ENCODE results near the gene ZNF132. TPM values are rescaled to one million over a fixed set of nuclear protein-coding genes. Genes with fewer than 3 reads are reported as not detected.
"Not testable (repeated sequence)": the region's sequence is repeated elsewhere in the genome, so short reads cannot be mapped to it uniquely, and the experiment has no call there.

The ZNF132 gene
- total RNA-seq: 10 to 100 TPM in 1 of 6 donors, 1 to 10 TPM in 5; 3.5 to 18.9 (median 5.0) TPM

DNA sequence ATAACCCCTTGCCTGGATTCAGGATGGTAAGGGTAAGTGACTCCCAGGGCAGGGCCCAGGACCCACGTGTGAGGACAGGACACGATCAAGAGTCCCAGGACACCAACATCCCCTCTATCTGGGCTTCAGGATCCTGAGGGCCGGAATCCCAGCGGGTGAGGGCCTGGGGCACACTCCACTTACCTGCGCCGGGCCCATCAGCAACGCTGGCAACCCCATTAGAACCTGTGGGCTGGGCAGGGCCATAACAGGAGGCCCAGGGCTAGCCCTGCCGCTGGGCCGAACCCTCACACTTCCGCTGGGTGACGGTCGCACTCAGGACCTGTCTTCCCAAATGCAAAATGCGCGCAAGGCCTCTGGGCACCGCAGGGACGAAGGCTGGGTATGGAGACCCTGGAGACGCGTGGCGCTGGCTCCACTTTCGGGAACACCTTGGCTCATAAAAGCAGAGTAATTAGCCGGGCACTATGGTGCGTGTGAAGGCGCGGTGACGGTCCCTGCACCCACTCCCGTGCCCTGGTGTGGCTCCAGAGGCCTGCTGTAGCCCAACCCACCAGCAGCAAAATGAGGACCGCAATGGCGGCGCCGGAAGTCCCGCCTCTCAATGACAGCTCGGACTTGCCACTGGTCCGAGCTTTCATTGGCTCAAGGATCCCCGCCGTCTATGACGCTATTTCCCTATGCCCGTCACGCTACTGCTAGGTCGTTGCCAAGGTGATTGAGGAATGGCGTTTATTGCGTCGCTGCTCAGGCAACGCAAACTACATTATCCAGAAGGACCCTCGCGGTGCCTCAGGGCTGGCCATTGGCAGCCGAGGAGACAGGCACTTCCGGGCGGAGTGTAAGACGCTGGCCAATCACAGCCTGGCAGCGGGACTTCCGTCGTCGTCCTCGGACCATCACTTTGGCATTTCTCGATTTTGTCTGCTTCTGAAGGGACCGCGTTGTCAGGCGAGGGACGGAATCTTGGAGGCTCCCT is at the start of gene ZNF132:
Gene ZNF132, minus strand, starts transcription at position 578 of the 979 bp plus-strand sequence. Its CDS starts 332 bp downstream, at position 246.
- H3K27me3 ChIP-seq: no peaks in the 10 kb centered on the region
- H3K9me3 ChIP-seq: peaks cover 20 to 45% (median 36%) of the 10 kb centered on the region in 4 donors
- DNase-seq (peak; percentile 95 to 99), ATAC-seq (ENCODE audit: low FRiP score in 2 of 2) (peak; percentile 97 to 98)
- H3K36me3 ChIP-seq: peaks cover 8 to 29% (median 25%) of the 10 kb centered on the region in 4 donors
- peak within 1 kb of the TSS; percentile 59 to 85 (median 72) for H3K4me3 ChIP-seq
- WGBS, 2 donors: 8 to 11% methylated on average over 16 to 54 of the region's 59 CpGs
- H3K27ac ChIP-seq: peak within 1 kb of the TSS; percentile 76 to 85 (median 82)
- H3K4me1 ChIP-seq: peaks cover 12 to 20% (median 16%) of the 10 kb centered on the region in 4 donors
- TF ChIP-seq, protein P1, sequence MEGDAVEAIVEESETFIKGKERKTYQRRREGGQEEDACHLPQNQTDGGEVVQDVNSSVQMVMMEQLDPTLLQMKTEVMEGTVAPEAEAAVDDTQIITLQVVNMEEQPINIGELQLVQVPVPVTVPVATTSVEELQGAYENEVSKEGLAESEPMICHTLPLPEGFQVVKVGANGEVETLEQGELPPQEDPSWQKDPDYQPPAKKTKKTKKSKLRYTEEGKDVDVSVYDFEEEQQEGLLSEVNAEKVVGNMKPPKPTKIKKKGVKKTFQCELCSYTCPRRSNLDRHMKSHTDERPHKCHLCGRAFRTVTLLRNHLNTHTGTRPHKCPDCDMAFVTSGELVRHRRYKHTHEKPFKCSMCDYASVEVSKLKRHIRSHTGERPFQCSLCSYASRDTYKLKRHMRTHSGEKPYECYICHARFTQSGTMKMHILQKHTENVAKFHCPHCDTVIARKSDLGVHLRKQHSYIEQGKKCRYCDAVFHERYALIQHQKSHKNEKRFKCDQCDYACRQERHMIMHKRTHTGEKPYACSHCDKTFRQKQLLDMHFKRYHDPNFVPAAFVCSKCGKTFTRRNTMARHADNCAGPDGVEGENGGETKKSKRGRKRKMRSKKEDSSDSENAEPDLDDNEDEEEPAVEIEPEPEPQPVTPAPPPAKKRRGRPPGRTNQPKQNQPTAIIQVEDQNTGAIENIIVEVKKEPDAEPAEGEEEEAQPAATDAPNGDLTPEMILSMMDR (IDR thresholded peaks at IDR 0.05): peak in 2 of 6 experiments; percentile 4 to 5
- TF ChIP-seq POLR2A (IDR thresholded peaks at IDR 0.05): peak in 1 of 4 donors; percentile 60
- peak; percentile 75 to 95 for TF ChIP-seq POLR2AphosphoS5 (IDR thresholded peaks at IDR 0.05)
- peak in 1 of 4 donors; percentile 51 for TF ChIP-seq EP300 (IDR thresholded peaks at IDR 0.05)

GRCh38 chr19:58484349-58484748 is 44.4 kb upstream of the ZNF132 start:
- not testable (repeated sequence) for H3K27me3 ChIP-seq; H3K27ac ChIP-seq; H3K4me3 ChIP-seq; H3K4me1 ChIP-seq; ATAC-seq (ENCODE audit: low FRiP score in 2 of 2); DNase-seq; H3K9me3 ChIP-seq
- WGBS, 2 donors: 84 to 89% methylated on average over 5 of the region's 5 CpGs
- peaks cover 0 to 22% (median 20%) of the 10 kb centered on the region in 4 donors for H3K36me3 ChIP-seq

DNA sequence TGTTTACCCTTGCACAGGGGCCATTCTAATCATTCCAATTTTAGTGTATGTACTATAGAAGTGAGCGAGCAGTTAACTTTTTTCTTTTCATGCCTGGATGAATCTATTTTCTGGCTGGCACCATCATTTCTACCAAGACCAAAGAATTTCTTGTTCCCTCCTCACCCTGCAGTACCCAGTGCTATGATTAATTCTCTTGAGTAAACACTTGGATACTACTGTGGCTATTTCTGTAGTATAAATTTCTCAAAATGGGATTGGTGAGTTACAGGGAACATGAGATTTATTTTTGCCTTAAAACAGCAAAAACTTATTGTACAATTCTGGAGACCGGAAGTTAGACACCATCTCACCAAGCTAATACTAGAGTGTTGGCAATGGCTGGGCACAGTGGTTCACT is 43.8 kb upstream of the ZNF132 start:
- ATAC-seq (ENCODE audit: low FRiP score in 2 of 2) (no peak), DNase-seq (no peak)
- Histone ChIP-seq H3K9me3 (no peaks in the 10 kb centered on the region), H3K4me3 (no peak overlapping the region), H3K27me3 (no peaks in the 10 kb centered on the region), H3K27ac (no peak overlapping the region), H3K4me1 (no peaks in the 10 kb centered on the region), H3K36me3 (peaks cover 0 to 28% (median 22%) of the 10 kb centered on the region in 4 donors)
- WGBS, 2 donors: 90 to 92% methylated on average over 2 of the region's 2 CpGs
- no peak for TF ChIP-seq POLR2A (IDR thresholded peaks at IDR 0.05)

- H3K4me1 ChIP-seq: peaks cover 0 to under 1% (median under 1%) of the 10 kb centered on the region in 4 donors
- no peaks in the 10 kb centered on the region for H3K27me3 ChIP-seq
- 81 to 88% methylated on average over 4 to 7 of the region's 7 CpGs for whole genome bisulfite sequencing, 2 donors
- ATAC-seq (ENCODE audit: low FRiP score in 2 of 2) (no peak), DNase-seq (no peak)
- H3K9me3 ChIP-seq: no peaks in the 10 kb centered on the region
- H3K4me3 ChIP-seq: no peak overlapping the region
- TF ChIP-seq EP300 (IDR thresholded peaks at IDR 0.05): no peak
- TF ChIP-seq, protein P1 (IDR thresholded peaks at IDR 0.05): no peak
- TF ChIP-seq POLR2A (IDR thresholded peaks at IDR 0.05): no peak
- TF ChIP-seq POLR2AphosphoS5 (IDR thresholded peaks at IDR 0.05): no peak
- H3K27ac ChIP-seq: no peak overlapping the region
- H3K36me3 ChIP-seq: peaks cover 0 to 33% (median 24%) of the 10 kb centered on the region in 4 donors
These were observed 42.4 kb upstream of the ZNF132 start for GRCh38 chr19:58482372-58482771.

DNA sequence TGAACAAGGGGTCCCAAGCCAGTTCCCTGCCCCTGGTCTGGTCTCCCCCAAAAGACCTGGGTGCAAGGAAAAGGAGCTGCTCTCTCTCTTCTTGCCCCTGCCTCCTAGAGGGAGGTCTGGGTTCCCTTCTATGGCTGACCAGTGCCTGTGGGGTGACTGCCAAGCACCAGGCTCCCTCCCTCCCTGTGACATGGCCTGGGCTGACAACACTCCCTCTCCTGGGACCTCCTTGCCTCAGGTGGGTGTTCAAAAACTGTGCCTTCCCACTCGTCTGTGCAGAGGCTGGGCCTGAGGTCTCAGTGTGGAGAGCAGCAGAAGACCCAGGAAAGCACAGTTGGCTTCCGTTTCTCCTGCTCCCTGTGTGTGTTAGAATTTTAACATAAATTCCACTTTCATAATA is 40.9 kb upstream of the ZNF132 start:
- no peak for TF ChIP-seq EP300 (IDR thresholded peaks at IDR 0.05)
- TF ChIP-seq, protein P1 (IDR thresholded peaks at IDR 0.05): no peak
- no peak for TF ChIP-seq POLR2A (IDR thresholded peaks at IDR 0.05)
- no peak for TF ChIP-seq POLR2AphosphoS5 (IDR thresholded peaks at IDR 0.05)
- Histone ChIP-seq H3K4me1 (peaks cover 7 to 13% (median 10%) of the 10 kb centered on the region in 4 donors), H3K36me3 (peaks cover 0 to 33% (median 24%) of the 10 kb centered on the region in 4 donors), H3K27me3 (no peaks in the 10 kb centered on the region), H3K9me3 (no peaks in the 10 kb centered on the region), H3K27ac (no peak overlapping the region), H3K4me3 (no peak overlapping the region)
- WGBS, 2 donors: 75% methylated on average over 2 of the region's 2 CpGs
- ATAC-seq (ENCODE audit: low FRiP score in 2 of 2) (no peak), DNase-seq (no peak)

Data from upper lobe of left lung (tissue), 6 donors.